K562 (cell line): Measurements from ENCODE around the gene CUL2. TPM values are rescaled to one million over a fixed set of nuclear protein-coding genes. Genes with fewer than 3 reads are reported as not detected.

Experiments
- ARID2 ChIP-seq: fragments of 450-650 bp; IDR thresholded peaks from 2 replicates; pipeline ENCODE4 v1.6.1; 2017; ENCODE audit warnings: antibody characterized with exemption, mild to moderate bottlenecking
- ASH1L ChIP-seq: fragments of 450-650 bp; IDR thresholded peaks from 2 replicates; pipeline ENCODE4 v1.6.1; 2018; ENCODE audit warnings: borderline replicate concordance, mild to moderate bottlenecking, low read depth; ENCODE audit not compliant: partially characterized antibody
- CBFB ChIP-seq: sonication (generic); formaldehyde crosslinking; IDR thresholded peaks from 2 replicates; pipeline ENCODE4 v1.4.0; 2020; ENCODE audit warnings: mild to moderate bottlenecking, missing genetic modification reagents
- CGGBP1 ChIP-seq: fragments of 250-450 bp; sonication (Bioruptor Pico); IDR thresholded peaks from 2 replicates; pipeline ENCODE4 v1.9.0; 2021; ENCODE audit warnings: mild to moderate bottlenecking
- CHD2 ChIP-seq: IDR thresholded peaks from 2 replicates; pipeline ENCODE4 v1.6.1; 2011; ENCODE audit warnings: low read depth, low read length
- E2F8 ChIP-seq: fragments of 450-650 bp; IDR thresholded peaks from 2 replicates; pipeline ENCODE4 v1.7.1; 2018; ENCODE audit warnings: mild to moderate bottlenecking, low read depth; ENCODE audit not compliant: partially characterized antibody
- EP400 ChIP-seq: fragments of 450-650 bp; IDR thresholded peaks from 2 replicates; pipeline ENCODE4 v1.6.1; 2017; ENCODE audit warnings: antibody characterized with exemption, mild to moderate bottlenecking, moderate library complexity
- FOXA1 ChIP-seq: fragments of 450-650 bp; IDR thresholded peaks from 2 replicates; pipeline ENCODE4 v1.6.1; 2016; ENCODE audit warnings: mild to moderate bottlenecking, borderline replicate concordance
- HOMEZ ChIP-seq: fragments of 250-450 bp; sonication (Bioruptor Pico); IDR thresholded peaks from 2 replicates; pipeline ENCODE4 v1.4.0; 2020; ENCODE audit warnings: mild to moderate bottlenecking, moderate library complexity
- KHSRP ChIP-seq: fragments of 450-650 bp; IDR thresholded peaks from 2 replicates; pipeline ENCODE4 v1.6.1; 2017
- MCM2 ChIP-seq: fragments of 450-650 bp; IDR thresholded peaks from 2 replicates; pipeline ENCODE4 v1.6.1; 2017; ENCODE audit warnings: low read depth, mild to moderate bottlenecking
- POLR2H ChIP-seq: IDR thresholded peaks from 2 replicates; pipeline ENCODE4 v1.6.1; 2016; ENCODE audit warnings: missing genetic modification characterization, low read depth, mild to moderate bottlenecking, control low read depth, missing compliant biosample characterization, moderate library complexity
- RCOR1 ChIP-seq, 2 experiments: IDR thresholded peaks; 2 replicates each; pipeline ENCODE4 v1.6.1; 2012; ENCODE audit warnings: low read depth in 2 of 2, low read length in 2 of 2, borderline replicate concordance in 1 of 2, improper control_type of control experiment in 1 of 2
- SMARCE1 ChIP-seq: fragments of 450-650 bp; IDR thresholded peaks from 2 replicates; pipeline ENCODE4 v1.7.1; 2016; ENCODE audit warnings: mild to moderate bottlenecking
- SREBF1 ChIP-seq: fragments of 150-350 bp; IDR thresholded peaks from 2 replicates; pipeline ENCODE4 v1.6.1; 2014; ENCODE audit warnings: antibody characterized with exemption, low read depth, low read length, borderline replicate concordance
- YBX1 ChIP-seq: fragments of 450-650 bp; IDR thresholded peaks from 2 replicates; pipeline ENCODE4 v1.7.1; 2016; ENCODE audit warnings: mild to moderate bottlenecking
- ZFP36 ChIP-seq: fragments of 150-350 bp; IDR thresholded peaks from 2 replicates; pipeline ENCODE4 v1.6.1; 2018; ENCODE audit warnings: low read length, low read depth; ENCODE audit not compliant: partially characterized antibody
- ZNF121 ChIP-seq: sonication (generic); formaldehyde crosslinking; conservative IDR thresholded peaks from 2 replicates; pipeline ENCODE4 v1.8.0; 2022; ENCODE audit warnings: missing genetic modification reagents
- ZNF41 ChIP-seq: fragments of 250-450 bp; sonication (Bioruptor Pico); conservative IDR thresholded peaks from 2 replicates; pipeline ENCODE4 v1.4.0; 2020; ENCODE audit warnings: mild to moderate bottlenecking
- ZNF77 ChIP-seq: fragments of 250-450 bp; sonication (Bioruptor Pico); IDR thresholded peaks from 2 replicates; pipeline ENCODE4 v1.5.0; 2020
- ZZZ3 ChIP-seq: fragments of 450-650 bp; IDR thresholded peaks from 2 replicates; pipeline ENCODE4 v1.6.1; 2016; ENCODE audit warnings: antibody characterized with exemption, mild to moderate bottlenecking, moderate library complexity
- polyA plus RNA-seq, 8 experiments: library from polyadenylated mRNA; depleted of rRNA in 4 of 8; stranded (reverse) in 5 of 8; unstranded in 3 of 8; fragments of >200 nt; fragmentation: Nextera tagmentation in 2 of 8; fragmentation: Illumina TruSeq in 1 of 8; extraction: Ambion mirVana in 2 of 8; extraction: Trizol in 1 of 8; gene quantifications; 2 replicates each; pipeline versions ENCODE4 v1.2.1 to v1.2.3, GENCODE V29; 2011 to 2014; ENCODE audit warnings: inconsistent platforms in 1 of 8, missing spikeins in 1 of 8
- total RNA-seq, 7 experiments: library from RNA; depleted of rRNA in 6 of 7; stranded (reverse); fragments of >200 nt in 6 of 7; fragmentation: Illumina TruSeq in 2 of 7; extraction: Trizol in 2 of 7; gene quantifications; 2 replicates each; pipeline versions ENCODE4 v1.2.1 to v1.2.3, GENCODE V29; 2011 to 2021; ENCODE audit warnings: low replicate concordance in 1 of 7
- TF ChIP-seq, protein P1 (sequence below): fragments of 250-450 bp; sonication (Bioruptor Pico); IDR thresholded peaks from 2 replicates; pipeline ENCODE4 v1.8.0; 2021; ENCODE audit warnings: borderline replicate concordance, mild to moderate bottlenecking, moderate library complexity; ENCODE audit not compliant: poor library complexity, severe bottlenecking
- TF ChIP-seq, protein P2 (sequence below): fragments of 250-450 bp; sonication (Bioruptor Pico); IDR thresholded peaks from 2 replicates; pipeline ENCODE4 v1.5.0; 2020; ENCODE audit warnings: mild to moderate bottlenecking

The CUL2 gene
- total and polyA plus RNA-seq, 9 of the 15 experiments (the other 6 are each of a cell fraction or from before 2014, with no cell fraction given), result 17.3 to 46.3 (median 41.2) TPM

- TF ChIP-seq YBX1, result no peak
- TF ChIP-seq ZNF41, result no peak
- no peak for TF ChIP-seq CBFB
- TF ChIP-seq ZZZ3, result no peak
- no peak for TF ChIP-seq MCM2
- no peak for TF ChIP-seq ZNF121 (CRISPR knock-in tag)
- TF ChIP-seq ARID2, result no peak
- no peak; the same call in 1 of the 2 replicates for TF ChIP-seq CGGBP1 (CRISPR knock-in tag)
- TF ChIP-seq, protein P1, sequence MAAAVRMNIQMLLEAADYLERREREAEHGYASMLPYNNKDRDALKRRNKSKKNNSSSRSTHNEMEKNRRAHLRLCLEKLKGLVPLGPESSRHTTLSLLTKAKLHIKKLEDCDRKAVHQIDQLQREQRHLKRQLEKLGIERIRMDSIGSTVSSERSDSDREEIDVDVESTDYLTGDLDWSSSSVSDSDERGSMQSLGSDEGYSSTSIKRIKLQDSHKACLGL (CRISPR knock-in tag), result no peak
- peak; percentile 72; the same call in 1 of the 2 replicates for TF ChIP-seq CHD2
- 0 out of 2 replicates have a peak, but pooled peaks have one; percentile 24 for TF ChIP-seq SMARCE1
- peak; percentile 74 for TF ChIP-seq EP400
- no peak for TF ChIP-seq SREBF1
- 0 out of 4 replicates have a peak, but pooled peaks of 1 of the 2 experiments have one; percentile 52 for TF ChIP-seq RCOR1 (IDR thresholded peaks at IDR 0.05; ENCODE audit: borderline replicate concordance in 1 of 2, low read depth in 2 of 2, low read length in 2 of 2)
- no peak for TF ChIP-seq ASH1L
- peak; percentile 80 for TF ChIP-seq E2F8
- no peak for TF ChIP-seq FOXA1
- TF ChIP-seq KHSRP, result peak; percentile 74; the same call in 1 of the 2 replicates
- TF ChIP-seq, protein P2, sequence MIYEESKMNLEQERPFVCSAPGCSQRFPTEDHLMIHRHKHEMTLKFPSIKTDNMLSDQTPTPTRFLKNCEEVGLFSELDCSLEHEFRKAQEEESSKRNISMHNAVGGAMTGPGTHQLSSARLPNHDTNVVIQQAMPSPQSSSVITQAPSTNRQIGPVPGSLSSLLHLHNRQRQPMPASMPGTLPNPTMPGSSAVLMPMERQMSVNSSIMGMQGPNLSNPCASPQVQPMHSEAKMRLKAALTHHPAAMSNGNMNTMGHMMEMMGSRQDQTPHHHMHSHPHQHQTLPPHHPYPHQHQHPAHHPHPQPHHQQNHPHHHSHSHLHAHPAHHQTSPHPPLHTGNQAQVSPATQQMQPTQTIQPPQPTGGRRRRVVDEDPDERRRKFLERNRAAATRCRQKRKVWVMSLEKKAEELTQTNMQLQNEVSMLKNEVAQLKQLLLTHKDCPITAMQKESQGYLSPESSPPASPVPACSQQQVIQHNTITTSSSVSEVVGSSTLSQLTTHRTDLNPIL (CRISPR knock-in tag), result no peak
- TF ChIP-seq HOMEZ (CRISPR knock-in tag), result no peak
- TF ChIP-seq ZNF77, result no peak
- TF ChIP-seq POLR2H, result peak; percentile 78
- TF ChIP-seq ZFP36, result no peak
These were observed 36.6 kb upstream of the CUL2 start, which contains the start of gene CREM (continued) for GRCh38 chr10:35126530-35127288.
